H9 (cell line): Measurements from ENCODE around the gene EFNA1. TPM values are rescaled to one million over a fixed set of nuclear protein-coding genes. Genes with fewer than 3 reads are reported as not detected.

Experiments
- DNase-seq: peaks from one replicate; pipeline ENCODE4 v3.0.0-alpha.2; 2017
- H2AFZ ChIP-seq: one replicate; pipeline ENCODE4 v1.6.1; 2013; ENCODE audit warnings: mild to moderate bottlenecking, low read length, control low read depth, moderate library complexity
- H2AK5ac ChIP-seq: 2 replicates; pipeline ENCODE4 v1.6.1; 2013; ENCODE audit warnings: low read length, control low read depth, mixed read lengths; ENCODE audit not compliant: insufficient read length
- H2BK120ac ChIP-seq: one replicate; pipeline ENCODE4 v1.6.1; 2013; ENCODE audit warnings: low read depth, mild to moderate bottlenecking, low read length, control low read depth, inconsistent platforms; ENCODE audit not compliant: poor library complexity, severe bottlenecking
- H2BK12ac ChIP-seq: 2 replicates; pipeline ENCODE4 v1.6.1; 2013; ENCODE audit warnings: low read length, control low read depth, mixed read lengths, low read depth; ENCODE audit not compliant: insufficient read length
- H2BK15ac ChIP-seq: 2 replicates; pipeline ENCODE4 v1.6.1; 2013; ENCODE audit warnings: low read depth, low read length, control low read depth
- H2BK20ac ChIP-seq: one replicate; pipeline ENCODE4 v1.6.1; 2013; ENCODE audit warnings: low read depth, mild to moderate bottlenecking, low read length, control low read depth, inconsistent platforms; ENCODE audit not compliant: poor library complexity, severe bottlenecking
- H2BK5ac ChIP-seq: 2 replicates; pipeline ENCODE4 v1.6.1; 2013; ENCODE audit warnings: low read length, control low read depth, mixed read lengths; ENCODE audit not compliant: insufficient read length
- H3K14ac ChIP-seq: 2 replicates; pipeline ENCODE4 v1.6.1; 2013; ENCODE audit warnings: low read length, control low read depth; ENCODE audit not compliant: insufficient read depth
- H3K18ac ChIP-seq: 2 replicates; pipeline ENCODE4 v1.6.1; 2013; ENCODE audit warnings: low read depth, mild to moderate bottlenecking, mixed read lengths, low read length, control low read depth; ENCODE audit not compliant: insufficient read length
- H3K23ac ChIP-seq: 2 replicates; pipeline ENCODE4 v1.6.1; 2013; ENCODE audit warnings: low read length, control low read depth, mixed read lengths, low read depth; ENCODE audit not compliant: insufficient read length
- H3K23me2 ChIP-seq: 2 replicates; pipeline ENCODE4 v1.6.1; 2013; ENCODE audit warnings: low read depth, mild to moderate bottlenecking, mixed read lengths, low read length, control low read depth; ENCODE audit not compliant: insufficient read length, poor library complexity, severe bottlenecking
- H3K27ac ChIP-seq: 2 replicates; pipeline ENCODE4 v1.5.1; 2013; ENCODE audit warnings: low read length, control low read depth, mixed read lengths, low read depth; ENCODE audit not compliant: insufficient read length
- H3K27me3 ChIP-seq: 2 replicates; pipeline ENCODE4 v1.6.1; 2013; ENCODE audit warnings: low read length, control low read depth, inconsistent platforms; ENCODE audit not compliant: insufficient read depth
- H3K4ac ChIP-seq: 2 replicates; pipeline ENCODE4 v1.6.1; 2013; ENCODE audit warnings: low read depth, mild to moderate bottlenecking, control low read depth, inconsistent platforms, low read length, moderate library complexity
- H3K4me1 ChIP-seq: 2 replicates; pipeline ENCODE4 v1.6.1; 2013; ENCODE audit warnings: low read length, control low read depth, inconsistent platforms; ENCODE audit not compliant: insufficient read depth
- H3K4me2 ChIP-seq: 2 replicates; pipeline ENCODE4 v1.6.1; 2013; ENCODE audit warnings: low read length, control low read depth, mixed read lengths; ENCODE audit not compliant: insufficient read length, insufficient read depth
- H3K56ac ChIP-seq: 2 replicates; pipeline ENCODE4 v1.6.1; 2013; ENCODE audit warnings: low read depth, mild to moderate bottlenecking, mixed read lengths, low read length, control low read depth; ENCODE audit not compliant: insufficient read length
- H3K79me1 ChIP-seq: 2 replicates; pipeline ENCODE4 v1.6.1; 2013; ENCODE audit warnings: low read depth, mild to moderate bottlenecking, moderate library complexity, low read length, control low read depth, inconsistent platforms; ENCODE audit not compliant: insufficient read depth, poor library complexity, severe bottlenecking
- H3K79me2 ChIP-seq: 2 replicates; pipeline ENCODE4 v1.6.1; 2013; ENCODE audit warnings: low read length, control low read depth, inconsistent platforms; ENCODE audit not compliant: insufficient read depth
- H3K9ac ChIP-seq: 2 replicates; pipeline ENCODE4 v1.6.1; 2013; ENCODE audit warnings: low read length, control low read depth, mixed read lengths; ENCODE audit not compliant: insufficient read length; ENCODE audit errors: extremely low read depth
- H3K9me3 ChIP-seq: one replicate; pipeline ENCODE4 v1.6.1; 2013; ENCODE audit warnings: low read depth, low read length, inconsistent platforms; ENCODE audit not compliant: control insufficient read depth
- H3T11ph ChIP-seq: one replicate; pipeline ENCODE4 v1.6.1; 2013; ENCODE audit warnings: mild to moderate bottlenecking, low read length, control low read depth, inconsistent platforms
- H4K20me1 ChIP-seq: one replicate; pipeline ENCODE4 v1.6.1; 2013; ENCODE audit not compliant: control insufficient read depth, insufficient read length, insufficient read depth
- H4K5ac ChIP-seq: 2 replicates; pipeline ENCODE4 v1.6.1; 2013; ENCODE audit warnings: low read depth, mild to moderate bottlenecking, mixed read lengths, low read length, control low read depth; ENCODE audit not compliant: insufficient read length
- H4K8ac ChIP-seq: replicated peaks from 2 replicates; pipeline ENCODE4 v1.6.1; 2013; ENCODE audit warnings: low read length, control low read depth, mixed read lengths, low read depth; ENCODE audit not compliant: insufficient read length
- H4K91ac ChIP-seq: 2 replicates; pipeline ENCODE4 v1.6.1; 2013; ENCODE audit warnings: low read depth, mild to moderate bottlenecking, moderate library complexity, mixed read lengths, low read length, control low read depth; ENCODE audit not compliant: insufficient read length
- H3K27ac Mint-ChIP-seq, 3 experiments: 2 replicates in 2 of 3; 3 replicates in 1 of 3; pipeline ENCODE4 v1.8.0; 2020 to 2021; ENCODE audit warnings: mixed read lengths in 3 of 3, mild to moderate bottlenecking in 1 of 3, moderate library complexity in 1 of 3
- H3K27me3 Mint-ChIP-seq: 2 replicates; pipeline ENCODE4 v1.8.0; 2021; ENCODE audit warnings: low read depth, mild to moderate bottlenecking, moderate library complexity, mixed read lengths
- H3K36me3 Mint-ChIP-seq, 3 experiments: 2 replicates in 2 of 3; 3 replicates in 1 of 3; pipeline ENCODE4 v1.8.0; 2020 to 2021; ENCODE audit warnings: low read depth in 3 of 3, mixed read lengths in 3 of 3; ENCODE audit not compliant: insufficient read depth in 1 of 3
- H3K4me1 Mint-ChIP-seq, 2 experiments: 2 replicates each; pipeline ENCODE4 v1.8.0; 2020; ENCODE audit warnings: mixed read lengths in 2 of 2
- H3K4me3 Mint-ChIP-seq, 2 experiments: 2 replicates in 1 of 2; 3 replicates in 1 of 2; pipeline ENCODE4 v1.8.0; 2020 to 2021; ENCODE audit warnings: mild to moderate bottlenecking in 2 of 2, mixed read lengths in 2 of 2, moderate library complexity in 1 of 2
- H3K9me3 Mint-ChIP-seq, 2 experiments: 2 replicates in 1 of 2; 3 replicates in 1 of 2; pipeline ENCODE4 v1.8.0; 2020; ENCODE audit warnings: mild to moderate bottlenecking in 2 of 2, mixed read lengths in 2 of 2, moderate library complexity in 1 of 2
- WGBS: extraction: QIAGEN DNeasy Blood & Tissue Kit; methylation state at CpG from one replicate; pipeline ENCODE4 v1.1.7; 2013; ENCODE audit warnings: missing lambda C conversion rate, low lambda C conversion rate, mixed read lengths; ENCODE audit not compliant: insufficient read length; ENCODE audit errors: extremely low coverage; 5-methylcytosine and 5-hydroxymethylcytosine counted together
- total RNA-seq: library from RNA; stranded (reverse); gene quantifications from 2 replicates; pipeline ENCODE4 v1.2.1, GENCODE V29; 2021
- TF ChIP-seq, protein P1 (sequence below): fragments of 200-600 bp; sonication (generic); conservative IDR thresholded peaks from 3 replicates; pipeline ENCODE4 v1.8.0; 2021; ENCODE audit warnings: antibody characterized with exemption, mild to moderate bottlenecking

EFNA1 gene
- total RNA-seq, 1 experiment from 2014 or later: 1.4 TPM

DNA sequence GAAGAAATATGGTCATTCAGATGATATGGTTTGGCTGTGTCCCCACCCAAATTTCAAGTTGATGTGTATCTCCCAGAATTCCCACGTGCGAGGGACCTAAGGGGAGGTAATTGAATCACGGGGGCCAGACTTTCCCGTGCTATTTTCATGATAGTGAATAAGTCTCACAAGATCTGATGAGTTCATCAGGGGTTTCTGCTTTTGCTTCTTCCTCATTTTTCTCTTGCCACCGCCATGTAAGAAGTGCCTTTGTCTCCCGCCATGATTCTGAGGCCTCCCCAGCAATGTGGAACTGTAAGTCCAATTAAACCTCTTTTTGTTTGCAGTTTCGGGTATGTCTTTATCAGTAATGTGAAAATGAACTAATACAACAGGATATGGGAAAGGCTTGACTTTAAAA, 14.1 kb downstream of the EFNA1 start:
- Mint-ChIP-seq H3K9me3 (no peaks in the 10 kb centered on the region), H3K4me3 (no peak overlapping the region), H3K27ac (no peak overlapping the region; a peak in 1 of 7 replicates), H3K4me1 (peaks cover 14 to 17% of the 10 kb centered on the region in 2 experiments), H3K27me3 (peaks cover 25% of the 10 kb centered on the region), H3K36me3 (peaks cover 14 to 17% (median 15%) of the 10 kb centered on the region in 3 experiments; a peak in 6 of 7 replicates)
- Histone ChIP-seq H3K14ac (no peak overlapping the region), H3K9ac (no peak overlapping the region), H3K18ac (no peak overlapping the region), H2AK5ac (no peak overlapping the region), H2BK5ac (no peak overlapping the region), H2AFZ (no peak overlapping the region), H3K23ac (no peak overlapping the region), H4K8ac (no peak overlapping the region), H2BK120ac (no peak overlapping the region), H3K79me2 (0 out of 2 replicates have a peak, but pooled peaks cover 3% of the 10 kb centered on the region), H3K79me1 (no peaks in the 10 kb centered on the region), H3K27me3 (no peaks in the 10 kb centered on the region), H4K20me1 (no peaks in the 10 kb centered on the region), H2BK15ac (no peak overlapping the region), H2BK20ac (no peak overlapping the region), H3K56ac (no peak overlapping the region), H3K4ac (no peak overlapping the region), H3K27ac (no peak overlapping the region), H3K9me3 (no peaks in the 10 kb centered on the region), H3K4me2 (no peak overlapping the region), H2BK12ac (no peak overlapping the region), H4K91ac (no peak overlapping the region), H3K23me2 (peaks cover 11% of the 10 kb centered on the region), H4K5ac (no peak overlapping the region), H3K4me1 (no peaks in the 10 kb centered on the region), H3T11ph (no peak overlapping the region)
- WGBS: no CpG with 5 or more reads among the region's 7 CpGs
- TF ChIP-seq, protein P1, sequence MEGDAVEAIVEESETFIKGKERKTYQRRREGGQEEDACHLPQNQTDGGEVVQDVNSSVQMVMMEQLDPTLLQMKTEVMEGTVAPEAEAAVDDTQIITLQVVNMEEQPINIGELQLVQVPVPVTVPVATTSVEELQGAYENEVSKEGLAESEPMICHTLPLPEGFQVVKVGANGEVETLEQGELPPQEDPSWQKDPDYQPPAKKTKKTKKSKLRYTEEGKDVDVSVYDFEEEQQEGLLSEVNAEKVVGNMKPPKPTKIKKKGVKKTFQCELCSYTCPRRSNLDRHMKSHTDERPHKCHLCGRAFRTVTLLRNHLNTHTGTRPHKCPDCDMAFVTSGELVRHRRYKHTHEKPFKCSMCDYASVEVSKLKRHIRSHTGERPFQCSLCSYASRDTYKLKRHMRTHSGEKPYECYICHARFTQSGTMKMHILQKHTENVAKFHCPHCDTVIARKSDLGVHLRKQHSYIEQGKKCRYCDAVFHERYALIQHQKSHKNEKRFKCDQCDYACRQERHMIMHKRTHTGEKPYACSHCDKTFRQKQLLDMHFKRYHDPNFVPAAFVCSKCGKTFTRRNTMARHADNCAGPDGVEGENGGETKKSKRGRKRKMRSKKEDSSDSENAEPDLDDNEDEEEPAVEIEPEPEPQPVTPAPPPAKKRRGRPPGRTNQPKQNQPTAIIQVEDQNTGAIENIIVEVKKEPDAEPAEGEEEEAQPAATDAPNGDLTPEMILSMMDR: no peak
- no peak for DNase-seq
